Thoracic aorta (tissue), 2 donors: ENCODE data around the gene RAB25. TPM values are rescaled to one million over a fixed set of nuclear protein-coding genes. Genes with fewer than 3 reads are reported as not detected.
A peak's percentile ranks its signal among the peaks of the same experiment; 100 is the strongest.
"Not testable (repeated sequence)": the region's sequence is repeated elsewhere in the genome, so short reads cannot be mapped to it uniquely, and the experiment has no call there.

ENCODE experiments used
- ATAC-seq: fragments of 150-250 bp; one replicate; pipeline ENCODE4 v1.8.0; 2017; ENCODE audit warnings: low read depth; ENCODE audit not compliant: insufficient number of reproducible peaks, low FRiP score
- DNase-seq: peaks from one replicate; pipeline ENCODE4 v3.0.0-alpha.2; 2020; ENCODE audit warnings: low spot score
- H3K27ac ChIP-seq, 2 donors: fragments of 200-600 bp; sonication (generic); 1 replicate in 1 of 2; 2 replicates in 1 of 2; pipeline ENCODE4 v1.5.1; 2016; ENCODE audit warnings: mild to moderate bottlenecking in 2 of 2, moderate library complexity in 2 of 2
- H3K27me3 ChIP-seq: fragments of 200-600 bp; sonication (generic); replicated peaks from 2 replicates; pipeline ENCODE4 v1.6.0; 2016; ENCODE audit warnings: mild to moderate bottlenecking; ENCODE audit not compliant: insufficient read depth
- H3K36me3 ChIP-seq: fragments of 200-600 bp; sonication (generic); one replicate; pipeline ENCODE4 v1.5.1; 2016
- H3K4me1 ChIP-seq, 2 donors: fragments of 200-600 bp; sonication (generic); 1 replicate in 1 of 2; 2 replicates in 1 of 2; pipeline versions ENCODE4 v1.5.1 to v1.6.0; 2016; ENCODE audit warnings: low read depth in 2 of 2, mild to moderate bottlenecking in 1 of 2; ENCODE audit not compliant: control insufficient read depth in 1 of 2
- H3K4me3 ChIP-seq: fragments of 200-600 bp; sonication (generic); 2 replicates; pipeline ENCODE4 v1.5.1; 2016; ENCODE audit warnings: mild to moderate bottlenecking
- H3K9me3 ChIP-seq: fragments of 200-600 bp; sonication (generic); 2 replicates; pipeline ENCODE4 v1.5.1; 2016
- total RNA-seq, 2 donors: library from RNA; depleted of rRNA; stranded (reverse); fragments of >200 nt; gene quantifications; one replicate each; pipeline versions ENCODE4 v1.1.0 to v1.2.3, GENCODE V29; 2016
- TF ChIP-seq, protein P1 (sequence below): fragments of 200-600 bp; sonication (generic); IDR thresholded peaks from one replicate; pipeline ENCODE4 v1.5.1; 2019; ENCODE audit warnings: antibody characterized with exemption

Gene RAB25
- total RNA-seq, 2 donors from 2014 or later = not detected

DNA sequence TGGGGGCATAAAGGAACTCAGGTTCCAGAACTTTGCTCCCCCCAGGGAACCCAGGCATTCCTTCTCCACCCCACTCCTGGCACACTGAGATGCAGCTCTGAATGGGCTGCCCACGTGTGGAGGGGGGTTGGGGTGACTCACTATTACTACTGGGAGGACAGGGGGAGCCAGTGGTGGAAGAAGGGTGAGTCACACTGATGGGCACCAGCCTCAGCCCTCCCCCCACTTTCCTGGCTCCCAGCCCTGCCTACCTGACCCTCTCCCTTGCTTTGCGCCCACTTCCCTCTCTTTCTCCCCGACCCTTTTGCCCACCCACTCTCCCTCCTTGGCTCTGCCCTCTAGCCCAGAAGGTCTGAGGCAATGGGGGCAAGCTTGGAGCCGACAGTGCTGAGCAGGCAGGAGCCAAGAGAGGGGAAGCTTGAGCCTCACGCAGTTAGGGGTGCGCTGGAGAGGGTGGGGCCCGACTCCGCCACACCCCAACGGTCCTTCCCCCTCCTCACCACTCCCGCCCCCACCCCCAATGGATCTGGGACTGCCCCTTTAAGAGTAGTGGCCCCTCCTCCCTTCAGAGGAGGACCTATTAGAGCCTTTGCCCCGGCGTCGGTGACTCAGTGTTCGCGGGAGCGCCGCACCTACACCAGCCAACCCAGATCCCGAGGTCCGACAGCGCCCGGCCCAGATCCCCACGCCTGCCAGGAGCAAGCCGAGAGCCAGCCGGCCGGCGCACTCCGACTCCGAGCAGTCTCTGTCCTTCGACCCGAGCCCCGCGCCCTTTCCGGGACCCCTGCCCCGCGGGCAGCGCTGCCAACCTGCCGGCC is 53.4 kb downstream of the RAB25 start, which contains the start of gene LMNA:
Gene LMNA (plus strand): TSS at position 611 of the 818 bp plus-strand sequence. CDS start 208 bp downstream, outside the sequence.
- Histone ChIP-seq H3K4me3 (peak within 1 kb of the TSS; percentile 96), H3K27me3 (no peaks in the 10 kb centered on the region), H3K4me1 (peaks cover 12 to 35% of the 10 kb centered on the region in 2 donors), H3K36me3 (no peaks in the 10 kb centered on the region), H3K9me3 (no peaks in the 10 kb centered on the region), H3K27ac (peak within 1 kb of the TSS; percentile 98 to 99)
- TF ChIP-seq, protein P1, sequence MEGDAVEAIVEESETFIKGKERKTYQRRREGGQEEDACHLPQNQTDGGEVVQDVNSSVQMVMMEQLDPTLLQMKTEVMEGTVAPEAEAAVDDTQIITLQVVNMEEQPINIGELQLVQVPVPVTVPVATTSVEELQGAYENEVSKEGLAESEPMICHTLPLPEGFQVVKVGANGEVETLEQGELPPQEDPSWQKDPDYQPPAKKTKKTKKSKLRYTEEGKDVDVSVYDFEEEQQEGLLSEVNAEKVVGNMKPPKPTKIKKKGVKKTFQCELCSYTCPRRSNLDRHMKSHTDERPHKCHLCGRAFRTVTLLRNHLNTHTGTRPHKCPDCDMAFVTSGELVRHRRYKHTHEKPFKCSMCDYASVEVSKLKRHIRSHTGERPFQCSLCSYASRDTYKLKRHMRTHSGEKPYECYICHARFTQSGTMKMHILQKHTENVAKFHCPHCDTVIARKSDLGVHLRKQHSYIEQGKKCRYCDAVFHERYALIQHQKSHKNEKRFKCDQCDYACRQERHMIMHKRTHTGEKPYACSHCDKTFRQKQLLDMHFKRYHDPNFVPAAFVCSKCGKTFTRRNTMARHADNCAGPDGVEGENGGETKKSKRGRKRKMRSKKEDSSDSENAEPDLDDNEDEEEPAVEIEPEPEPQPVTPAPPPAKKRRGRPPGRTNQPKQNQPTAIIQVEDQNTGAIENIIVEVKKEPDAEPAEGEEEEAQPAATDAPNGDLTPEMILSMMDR = no peak
- ATAC-seq (peak; percentile 86), DNase-seq (peak; percentile 97)

- ATAC-seq (no peak), DNase-seq (no peak)
- H3K27me3 ChIP-seq = no peaks in the 10 kb centered on the region
Observed at GRCh38 chr1:156114919-156115513, 54.1 kb downstream of the RAB25 start.

GRCh38 chr1:156115514-156116374 is 54.8 kb downstream of the RAB25 start:
- H3K9me3 ChIP-seq = no peaks in the 10 kb centered on the region
- H3K36me3 ChIP-seq = no peaks in the 10 kb centered on the region
- ATAC-seq = no peak
- peak overlapping the region; percentile 96 for H3K4me3 ChIP-seq
- peak overlapping the region; percentile 98 to 99 for H3K27ac ChIP-seq
- peaks cover 26 to 49% of the 10 kb centered on the region in 2 donors for H3K4me1 ChIP-seq
- no peaks in the 10 kb centered on the region for H3K27me3 ChIP-seq
- peak; percentile 29 for DNase-seq
- TF ChIP-seq, protein P1 = no peak

More at GRCh38 chr1:156114919-156115513, 54.1 kb downstream of the RAB25 start:
- Histone ChIP-seq H3K4me3 (peak overlapping the region; percentile 96), H3K9me3 (no peaks in the 10 kb centered on the region), H3K36me3 (no peaks in the 10 kb centered on the region), H3K27ac (peak overlapping the region; percentile 98 to 99), H3K4me1 (peaks cover 19 to 42% of the 10 kb centered on the region in 2 donors)
- TF ChIP-seq, protein P1 = no peak

- H3K36me3 ChIP-seq, ATAC-seq, H3K27me3 ChIP-seq, H3K9me3 ChIP-seq, DNase-seq: not testable (repeated sequence)
- Histone ChIP-seq H3K27ac (peak overlapping the region; percentile 98 to 99), H3K4me3 (peak overlapping the region; percentile 96), H3K4me1 (peaks cover 34 to 59% of the 10 kb centered on the region in 2 donors)
Observed at GRCh38 chr1:156116731-156117130, 55.8 kb downstream of the RAB25 start.

- Histone ChIP-seq H3K27me3 (no peaks in the 10 kb centered on the region), H3K36me3 (no peaks in the 10 kb centered on the region), H3K9me3 (no peaks in the 10 kb centered on the region), H3K4me1 (peaks cover 36 to 55% of the 10 kb centered on the region in 2 donors), H3K27ac (peak overlapping the region; percentile 98), H3K4me3 (peak overlapping the region; percentile 96)
- DNase-seq (no peak), ATAC-seq (no peak)
- TF ChIP-seq, protein P1 = no peak
Observed at GRCh38 chr1:156117414-156118176, 56.6 kb downstream of the RAB25 start.
